SK-N-SH treated with all-trans-retinoic acid at 6 μM for 48 hours (cell line): Measurements from ENCODE around the gene ZNF12.

Experiments
- ARNTL ChIP-seq: fragments of 450-650 bp; formaldehyde crosslinking; IDR thresholded peaks from 2 replicates; pipeline ENCODE4 v1.5.0; 2020; ENCODE audit warnings: low read depth, mild to moderate bottlenecking, moderate library complexity, borderline replicate concordance
- BACH2 ChIP-seq: fragments of 250-450 bp; sonication (Bioruptor Pico); IDR thresholded peaks from 2 replicates; pipeline ENCODE4 v1.9.0; 2021; ENCODE audit warnings: mild to moderate bottlenecking, borderline replicate concordance
- CREB5 ChIP-seq: fragments of 250-450 bp; sonication (Bioruptor Pico); IDR thresholded peaks from 2 replicates; pipeline ENCODE4 v1.5.1; 2020; ENCODE audit warnings: low read depth, mild to moderate bottlenecking, moderate library complexity
- CSRNP3 ChIP-seq: fragments of 250-450 bp; sonication (Bioruptor Pico); IDR thresholded peaks from 2 replicates; pipeline ENCODE4 v1.5.1; 2021; ENCODE audit warnings: mild to moderate bottlenecking, moderate library complexity
- ESRRG ChIP-seq: fragments of 250-450 bp; sonication (Bioruptor Pico); IDR thresholded peaks from 2 replicates; pipeline ENCODE4 v1.6.1; 2021; ENCODE audit warnings: mild to moderate bottlenecking
- ISL1 ChIP-seq: fragments of 250-450 bp; sonication (Bioruptor Pico); IDR thresholded peaks from 2 replicates; pipeline ENCODE4 v2.1.2; 2022; ENCODE audit warnings: mild to moderate bottlenecking, moderate library complexity
- PATZ1 ChIP-seq: fragments of 250-450 bp; sonication (Bioruptor Pico); IDR thresholded peaks from 2 replicates; pipeline ENCODE4 v1.8.0; 2020; ENCODE audit warnings: mild to moderate bottlenecking, moderate library complexity, borderline replicate concordance
- PPARA ChIP-seq: fragments of 250-450 bp; sonication (Bioruptor Pico); IDR thresholded peaks from 2 replicates; pipeline ENCODE4 v1.5.0; 2020; ENCODE audit warnings: mild to moderate bottlenecking, borderline replicate concordance
- RARB ChIP-seq: fragments of 250-450 bp; sonication (Bioruptor Pico); IDR thresholded peaks from 2 replicates; pipeline ENCODE4 v1.8.0; 2021; ENCODE audit warnings: mild to moderate bottlenecking, moderate library complexity
- SNAI2 ChIP-seq: fragments of 250-450 bp; sonication (Bioruptor Pico); IDR thresholded peaks from 2 replicates; pipeline ENCODE4 v1.5.0; 2020; ENCODE audit warnings: mild to moderate bottlenecking, moderate library complexity
- ZNF565 ChIP-seq: fragments of 450-650 bp; formaldehyde crosslinking; conservative IDR thresholded peaks from 2 replicates; pipeline ENCODE4 v1.5.0; 2020; ENCODE audit warnings: low read depth, mild to moderate bottlenecking, moderate library complexity

GRCh38 chr7:6730343-6730633, 23.5 kb upstream of the ZNF12 start:
- TF ChIP-seq ARNTL (CRISPR knock-in tag): no peak
- TF ChIP-seq ZNF565 (CRISPR knock-in tag): no peak
- no peak for TF ChIP-seq PATZ1 (CRISPR knock-in tag)
- no peak for TF ChIP-seq CSRNP3
- TF ChIP-seq RARB (CRISPR knock-in tag): no peak
- no peak for TF ChIP-seq CREB5 (CRISPR knock-in tag)
- TF ChIP-seq BACH2 (CRISPR knock-in tag): no peak
- no peak for TF ChIP-seq SNAI2 (CRISPR knock-in tag)
- TF ChIP-seq ESRRG (CRISPR knock-in tag): no peak
- TF ChIP-seq PPARA: no peak
- no peak for TF ChIP-seq ISL1 (CRISPR knock-in tag)
